BE2C (cell line): ENCODE measurements around the gene MTCP1.

ENCODE experiments used
- DNase-seq: peaks from one replicate; pipeline ENCODE4 v3.0.0-alpha.2; 2020
- H3K27me3 ChIP-seq: fragments of 250-450 bp; sonication (Bioruptor Pico); 2 replicates; pipeline ENCODE4 v1.5.1; 2020; ENCODE audit warnings: mild to moderate bottlenecking
- H3K36me3 ChIP-seq: fragments of 250-450 bp; sonication (Bioruptor Pico); 2 replicates; pipeline ENCODE4 v1.5.1; 2020; ENCODE audit warnings: mild to moderate bottlenecking
- H3K4me1 ChIP-seq: fragments of 250-450 bp; sonication (Bioruptor Pico); 2 replicates; pipeline ENCODE4 v1.5.1; 2020
- H3K4me3 ChIP-seq: 2 replicates; pipeline ENCODE4 v1.5.1; 2011; ENCODE audit warnings: low read depth, low read length
- H3K9me3 ChIP-seq: fragments of 250-450 bp; sonication (Bioruptor Pico); 2 replicates; pipeline ENCODE4 v1.5.1; 2020
- TF ChIP-seq, protein P1 (sequence below): IDR thresholded peaks from 2 replicates; pipeline ENCODE4 v1.5.1; 2012; ENCODE audit warnings: mild to moderate bottlenecking, low read depth, low read length

The MTCP1 gene

DNA sequence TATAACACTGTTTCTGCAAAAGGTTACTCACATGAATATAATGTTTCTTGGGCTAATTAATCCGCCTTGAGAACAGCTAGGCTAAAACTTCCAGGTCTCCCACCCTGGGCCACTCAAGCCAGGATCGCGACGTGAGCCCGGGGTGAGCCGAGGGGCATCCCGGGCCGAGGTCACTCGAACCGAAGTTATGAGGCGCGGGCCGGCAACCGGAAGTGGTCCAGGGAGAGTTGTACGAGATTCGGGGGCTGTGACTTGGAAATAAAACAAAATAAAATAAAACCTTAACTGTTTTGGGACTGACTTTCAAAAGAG is 317 bp downstream of the MTCP1 start:
- TF ChIP-seq, protein P1, sequence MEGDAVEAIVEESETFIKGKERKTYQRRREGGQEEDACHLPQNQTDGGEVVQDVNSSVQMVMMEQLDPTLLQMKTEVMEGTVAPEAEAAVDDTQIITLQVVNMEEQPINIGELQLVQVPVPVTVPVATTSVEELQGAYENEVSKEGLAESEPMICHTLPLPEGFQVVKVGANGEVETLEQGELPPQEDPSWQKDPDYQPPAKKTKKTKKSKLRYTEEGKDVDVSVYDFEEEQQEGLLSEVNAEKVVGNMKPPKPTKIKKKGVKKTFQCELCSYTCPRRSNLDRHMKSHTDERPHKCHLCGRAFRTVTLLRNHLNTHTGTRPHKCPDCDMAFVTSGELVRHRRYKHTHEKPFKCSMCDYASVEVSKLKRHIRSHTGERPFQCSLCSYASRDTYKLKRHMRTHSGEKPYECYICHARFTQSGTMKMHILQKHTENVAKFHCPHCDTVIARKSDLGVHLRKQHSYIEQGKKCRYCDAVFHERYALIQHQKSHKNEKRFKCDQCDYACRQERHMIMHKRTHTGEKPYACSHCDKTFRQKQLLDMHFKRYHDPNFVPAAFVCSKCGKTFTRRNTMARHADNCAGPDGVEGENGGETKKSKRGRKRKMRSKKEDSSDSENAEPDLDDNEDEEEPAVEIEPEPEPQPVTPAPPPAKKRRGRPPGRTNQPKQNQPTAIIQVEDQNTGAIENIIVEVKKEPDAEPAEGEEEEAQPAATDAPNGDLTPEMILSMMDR, result no peak
- H3K9me3 ChIP-seq, result no peaks in the 10 kb centered on the region
- H3K4me1 ChIP-seq, result no peaks in the 10 kb centered on the region
- H3K36me3 ChIP-seq, result no peaks in the 10 kb centered on the region
- no peak for DNase-seq
- H3K4me3 ChIP-seq, result peak overlapping the region; percentile 76
- no peaks in the 10 kb centered on the region for H3K27me3 ChIP-seq

DNA sequence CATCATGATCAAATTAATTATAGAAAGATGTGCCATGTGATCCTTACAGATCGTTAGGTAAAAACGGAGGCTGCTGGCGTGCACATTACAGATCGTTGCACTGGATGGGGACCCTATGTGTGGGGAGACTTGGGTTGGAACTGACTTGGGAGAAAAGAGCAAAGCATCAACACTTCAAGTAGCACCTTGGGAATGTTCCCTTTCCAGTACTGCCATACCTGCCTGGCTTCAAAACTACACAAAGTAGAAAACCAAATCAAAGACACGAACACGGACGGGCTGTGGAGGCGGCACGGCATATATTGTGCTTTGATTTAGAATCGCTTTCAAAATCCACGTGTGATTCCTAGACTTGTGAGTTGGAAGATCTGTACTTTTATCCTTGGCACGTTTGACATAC is 898 bp downstream of the MTCP1 start:
- Histone ChIP-seq H3K27me3 (no peaks in the 10 kb centered on the region), H3K9me3 (no peaks in the 10 kb centered on the region), H3K4me3 (peak overlapping the region; percentile 76), H3K4me1 (no peaks in the 10 kb centered on the region), H3K36me3 (no peaks in the 10 kb centered on the region)
- TF ChIP-seq, protein P1, result no peak
- no peak for DNase-seq

DNA sequence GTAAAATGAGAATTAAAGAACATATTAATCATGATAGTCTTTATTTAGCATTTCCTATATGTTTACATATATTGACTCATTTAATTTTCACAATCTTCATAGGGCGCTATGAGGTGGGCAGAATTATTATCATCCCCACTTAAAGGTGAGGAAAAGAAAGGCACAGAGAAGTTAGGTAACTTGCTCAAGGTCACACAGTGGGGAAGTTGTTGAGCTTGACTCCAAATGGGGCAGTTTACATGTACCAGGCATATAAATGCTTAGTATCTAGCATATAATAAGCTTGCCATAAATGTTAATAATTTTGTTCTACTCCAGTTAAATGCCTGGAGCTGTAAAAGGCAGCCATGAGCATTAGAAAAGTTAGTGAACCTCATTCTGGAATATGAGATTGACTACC is 1.5 kb downstream of the MTCP1 start:
- Histone ChIP-seq H3K36me3 (no peaks in the 10 kb centered on the region), H3K4me1 (no peaks in the 10 kb centered on the region), H3K9me3 (no peaks in the 10 kb centered on the region), H3K4me3 (peak overlapping the region; percentile 76; the same call in 1 of the 2 replicates), H3K27me3 (no peaks in the 10 kb centered on the region)
- TF ChIP-seq, protein P1, result no peak
- no peak for DNase-seq

DNA sequence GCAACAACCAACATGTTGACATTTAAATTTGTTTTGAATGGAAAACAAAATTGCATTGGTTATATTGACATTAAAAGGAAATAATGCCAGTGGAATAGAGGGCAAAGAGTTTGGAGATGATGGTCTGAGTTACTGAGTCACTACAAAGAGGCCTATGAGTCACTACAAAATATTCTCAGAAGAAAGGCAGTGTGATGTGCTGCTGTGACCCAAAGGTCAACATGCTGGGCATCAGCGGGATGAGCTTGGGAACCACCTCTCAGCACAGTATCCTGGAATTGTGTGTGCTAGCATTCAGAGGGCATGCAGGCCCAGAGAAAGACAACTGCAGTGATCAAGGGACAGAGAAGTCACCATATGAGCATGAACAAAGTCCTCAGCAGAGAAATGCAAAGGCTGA is 2.8 kb downstream of the MTCP1 start:
- H3K4me1 ChIP-seq, result no peaks in the 10 kb centered on the region
- no peaks in the 10 kb centered on the region for H3K36me3 ChIP-seq
- no peak for DNase-seq
- TF ChIP-seq, protein P1, result no peak
- no peak overlapping the region for H3K4me3 ChIP-seq
- no peaks in the 10 kb centered on the region for H3K9me3 ChIP-seq
- no peaks in the 10 kb centered on the region for H3K27me3 ChIP-seq

DNA sequence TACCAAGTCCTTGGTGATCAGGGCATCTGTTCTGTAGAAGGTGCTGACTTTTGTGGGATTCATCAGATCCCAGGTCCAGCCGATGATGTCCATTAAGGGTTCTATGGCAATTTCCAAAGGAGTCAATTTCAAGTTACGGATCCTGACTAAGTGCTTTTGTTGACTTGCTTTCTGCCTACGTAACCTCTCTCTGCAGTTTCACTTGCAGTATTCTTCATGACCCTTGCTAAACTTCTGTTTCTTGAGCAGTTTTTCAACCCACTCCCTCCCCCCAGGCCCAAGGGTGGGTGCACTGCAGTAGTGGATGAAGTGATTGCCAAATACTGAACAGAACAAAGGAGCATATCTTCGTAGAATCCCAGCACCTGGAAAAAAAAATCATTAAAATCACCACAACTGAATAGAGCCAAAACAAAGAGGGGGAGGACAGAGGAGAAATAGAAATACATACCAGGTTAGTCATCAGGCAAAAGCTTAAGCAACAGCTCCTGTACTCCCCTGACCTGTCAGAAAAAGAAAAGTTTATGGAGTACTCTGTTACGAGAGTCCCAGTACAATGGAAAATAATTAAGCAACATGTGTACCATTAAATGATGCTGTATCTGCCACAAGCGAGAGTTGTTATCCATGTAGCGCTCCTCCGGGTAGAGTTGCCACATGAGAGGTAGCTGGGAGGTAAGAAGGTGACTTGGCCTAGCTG is 5.8 kb downstream of the MTCP1 start:
- Histone ChIP-seq H3K4me3 (no peak overlapping the region), H3K36me3 (no peaks in the 10 kb centered on the region), H3K4me1 (no peaks in the 10 kb centered on the region), H3K9me3 (no peaks in the 10 kb centered on the region), H3K27me3 (no peaks in the 10 kb centered on the region)
- TF ChIP-seq, protein P1, result no peak
- DNase-seq, result no peak

DNA sequence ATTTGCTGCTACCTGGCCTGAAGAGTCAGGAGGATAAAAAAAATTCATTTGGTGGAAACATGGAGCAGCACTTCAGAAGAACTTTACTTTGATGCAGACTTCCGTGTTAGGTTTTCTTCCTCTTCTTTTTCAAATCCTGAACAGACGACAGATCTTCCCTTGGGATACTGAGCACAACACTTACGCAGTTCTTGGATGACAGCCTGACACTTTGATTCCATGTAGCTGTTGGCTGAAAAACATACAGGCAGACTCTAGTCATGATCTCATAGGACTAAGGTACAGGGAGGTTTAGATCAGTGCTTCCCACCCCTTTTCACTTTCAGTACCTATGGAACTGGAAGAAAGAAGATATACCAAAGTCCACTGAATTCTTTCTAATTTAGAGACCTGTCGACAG is 9.2 kb downstream of the MTCP1 start:
- Histone ChIP-seq H3K36me3 (no peaks in the 10 kb centered on the region), H3K4me1 (no peaks in the 10 kb centered on the region), H3K9me3 (no peaks in the 10 kb centered on the region), H3K4me3 (no peak overlapping the region), H3K27me3 (no peaks in the 10 kb centered on the region)
- DNase-seq, result no peak
- TF ChIP-seq, protein P1, result no peak
